Measurements from ENCODE around the gene RALGAPB. TPM values are rescaled to one million over a fixed set of nuclear protein-coding genes. Genes with fewer than 3 reads are reported as not detected.
A peak's percentile ranks its signal among the peaks of the same experiment; 100 is the strongest.

RALGAPB gene
- total RNA-seq, 1 experiment from 2014 or later = 36.7 TPM

DNA sequence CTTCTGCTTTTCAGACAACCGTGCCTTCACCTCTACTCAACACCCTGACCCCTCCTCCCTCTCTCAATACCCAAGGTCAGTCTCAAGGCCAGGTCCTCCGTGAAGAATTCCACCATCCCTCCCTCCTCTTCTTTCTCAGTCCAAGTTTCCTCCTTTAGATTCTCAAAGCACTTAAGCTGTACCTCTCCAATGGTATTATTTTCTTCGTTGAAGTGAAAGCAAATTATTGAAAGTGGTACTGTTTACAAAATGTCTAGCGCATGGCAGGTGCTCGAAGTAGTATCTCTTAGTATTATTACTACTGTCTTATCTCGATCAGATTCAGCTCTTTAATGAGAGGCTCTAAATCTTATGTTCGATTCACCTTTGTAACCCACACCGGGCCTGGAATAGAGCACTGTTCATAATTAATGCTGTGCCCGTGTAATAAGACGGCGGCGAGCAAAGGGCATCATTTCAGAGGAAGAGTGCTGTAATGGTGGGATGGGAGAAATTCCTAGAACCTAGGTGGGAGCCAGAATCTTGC is 593 bp upstream of the RALGAPB start (continued):
- TF ChIP-seq ATF6 (CRISPR knock-in tag; IDR thresholded peaks at IDR 0.05) = no peak
- no peak for TF ChIP-seq NFE2L1 (CRISPR knock-in tag; IDR thresholded peaks at IDR 0.05)
- no peak for TF ChIP-seq MLX (CRISPR knock-in tag; IDR thresholded peaks at IDR 0.05)

- DNase-seq (ENCODE audit: low spot score) = no peak
- H3K9me3 Mint-ChIP-seq = no peaks in the 10 kb centered on the region
- POLR2A ChIA-PET = interaction anchor here (1.5 to 1.9 kb wide), 3 partner anchors 9 to 39 kb away, joined by 3 to 19 read pairs (median 8); partner anchors contain the start of gene SNHG17
- peak overlapping the region; percentile 61 for H3K27ac Mint-ChIP-seq
- CTCF ChIA-PET = interaction anchor here (0.9 to 4.0 kb wide), 16 partner anchors 11 to 639 kb away, joined by 3 to 38 read pairs (median 6); partner anchors contain the start of gene SNHG17
- no peaks in the 10 kb centered on the region for H3K36me3 Mint-ChIP-seq
- peak overlapping the region; percentile 89 for H3K4me3 Mint-ChIP-seq
- ATAC-seq = no peak
- no peaks in the 10 kb centered on the region for H3K27me3 Mint-ChIP-seq (ENCODE audit: low read depth)
- H3K4me1 Mint-ChIP-seq = peaks cover 20% of the 10 kb centered on the region
- no peak for TF ChIP-seq ZNF138 (CRISPR knock-in tag; conservative IDR thresholded peaks at IDR 0.05)
- no peak for TF ChIP-seq ZSCAN18 (CRISPR knock-in tag; IDR thresholded peaks at IDR 0.05)
- no peak for TF ChIP-seq ARID4B (CRISPR knock-in tag; IDR thresholded peaks at IDR 0.05; ENCODE audit: borderline replicate concordance)
- no peak for TF ChIP-seq TCF7 (CRISPR knock-in tag; IDR thresholded peaks at IDR 0.05; ENCODE audit: low read depth)
- TF ChIP-seq SMAD3 (CRISPR knock-in tag; IDR thresholded peaks at IDR 0.05; ENCODE audit: borderline replicate concordance) = no peak
- no peak for TF ChIP-seq MAX (CRISPR knock-in tag; IDR thresholded peaks at IDR 0.05)
- no peak for TF ChIP-seq JUN (CRISPR knock-in tag; IDR thresholded peaks at IDR 0.05)
- TF ChIP-seq SOX15 (CRISPR knock-in tag; IDR thresholded peaks at IDR 0.05) = no peak
- no peak for TF ChIP-seq TP53 (CRISPR knock-in tag; IDR thresholded peaks at IDR 0.05)
- TF ChIP-seq, protein P1, sequence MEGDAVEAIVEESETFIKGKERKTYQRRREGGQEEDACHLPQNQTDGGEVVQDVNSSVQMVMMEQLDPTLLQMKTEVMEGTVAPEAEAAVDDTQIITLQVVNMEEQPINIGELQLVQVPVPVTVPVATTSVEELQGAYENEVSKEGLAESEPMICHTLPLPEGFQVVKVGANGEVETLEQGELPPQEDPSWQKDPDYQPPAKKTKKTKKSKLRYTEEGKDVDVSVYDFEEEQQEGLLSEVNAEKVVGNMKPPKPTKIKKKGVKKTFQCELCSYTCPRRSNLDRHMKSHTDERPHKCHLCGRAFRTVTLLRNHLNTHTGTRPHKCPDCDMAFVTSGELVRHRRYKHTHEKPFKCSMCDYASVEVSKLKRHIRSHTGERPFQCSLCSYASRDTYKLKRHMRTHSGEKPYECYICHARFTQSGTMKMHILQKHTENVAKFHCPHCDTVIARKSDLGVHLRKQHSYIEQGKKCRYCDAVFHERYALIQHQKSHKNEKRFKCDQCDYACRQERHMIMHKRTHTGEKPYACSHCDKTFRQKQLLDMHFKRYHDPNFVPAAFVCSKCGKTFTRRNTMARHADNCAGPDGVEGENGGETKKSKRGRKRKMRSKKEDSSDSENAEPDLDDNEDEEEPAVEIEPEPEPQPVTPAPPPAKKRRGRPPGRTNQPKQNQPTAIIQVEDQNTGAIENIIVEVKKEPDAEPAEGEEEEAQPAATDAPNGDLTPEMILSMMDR (IDR thresholded peaks at IDR 0.05) = no peak
- TF ChIP-seq HMGA2 (CRISPR knock-in tag; IDR thresholded peaks at IDR 0.05) = no peak
- no peak for TF ChIP-seq ZNF423 (CRISPR knock-in tag; IDR thresholded peaks at IDR 0.05)
- TF ChIP-seq JAZF1 (CRISPR knock-in tag; IDR thresholded peaks at IDR 0.05) = no peak
- TF ChIP-seq PRRX2 (CRISPR knock-in tag; IDR thresholded peaks at IDR 0.05) = no peak
- no peak for TF ChIP-seq ZNF532 (CRISPR knock-in tag; IDR thresholded peaks at IDR 0.05; ENCODE audit: borderline replicate concordance)
These were observed 738 bp downstream of the RALGAPB start for GRCh38 chr20:38473367-38473795.
